MV-4-11 (cell line): Measurements from ENCODE around the gene PATL2.
"Not testable (repeated sequence)": the region's sequence is repeated elsewhere in the genome, so short reads cannot be mapped to it uniquely, and the experiment has no call there.

Experiments used
- DNase-seq: peaks from one replicate; lab custom pipeline; 2025; lab: John Stamatoyannopoulos, UW

PATL2 gene

GRCh38 chr15:44711096-44711742 is at the start of gene PATL2, which contains the start of gene B2M:
Gene PATL2, minus strand, starts transcription at chr15:44711323. Its CDS starts 34,833 bp downstream, at chr15:44676490.
Gene B2M, plus strand, starts transcription at chr15:44711517. Its CDS starts 30 bp downstream, at chr15:44711547.
- peak; percentile 97 for DNase-seq

DNA sequence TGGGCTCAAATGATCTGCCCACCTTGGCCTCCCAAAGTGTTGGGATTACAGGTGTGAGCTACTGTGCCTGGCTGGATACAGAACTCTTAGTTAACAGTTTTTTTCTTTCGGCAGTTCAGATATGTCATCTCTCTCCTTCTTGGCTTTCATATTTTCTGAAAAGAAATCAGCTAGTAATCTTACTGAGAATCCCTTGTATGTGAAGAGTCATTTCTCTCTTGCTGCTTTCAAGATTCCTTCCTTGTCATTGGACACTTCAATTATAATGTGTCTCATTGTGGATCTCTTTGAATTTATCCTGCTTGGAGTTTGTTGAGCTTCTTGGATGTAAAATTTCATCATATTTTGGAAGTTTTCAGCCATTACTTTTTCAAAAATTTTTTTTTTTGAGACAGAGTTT is 42.2 kb upstream of the PATL2 start:
- no peak for DNase-seq

- DNase-seq, result not testable (repeated sequence)
Measured at GRCh38 chr15:44743454-44743853, 32.3 kb upstream of the PATL2 start.

- not testable (repeated sequence) for DNase-seq
Measured at GRCh38 chr15:44739222-44739847, 28.2 kb upstream of the PATL2 start.

DNA sequence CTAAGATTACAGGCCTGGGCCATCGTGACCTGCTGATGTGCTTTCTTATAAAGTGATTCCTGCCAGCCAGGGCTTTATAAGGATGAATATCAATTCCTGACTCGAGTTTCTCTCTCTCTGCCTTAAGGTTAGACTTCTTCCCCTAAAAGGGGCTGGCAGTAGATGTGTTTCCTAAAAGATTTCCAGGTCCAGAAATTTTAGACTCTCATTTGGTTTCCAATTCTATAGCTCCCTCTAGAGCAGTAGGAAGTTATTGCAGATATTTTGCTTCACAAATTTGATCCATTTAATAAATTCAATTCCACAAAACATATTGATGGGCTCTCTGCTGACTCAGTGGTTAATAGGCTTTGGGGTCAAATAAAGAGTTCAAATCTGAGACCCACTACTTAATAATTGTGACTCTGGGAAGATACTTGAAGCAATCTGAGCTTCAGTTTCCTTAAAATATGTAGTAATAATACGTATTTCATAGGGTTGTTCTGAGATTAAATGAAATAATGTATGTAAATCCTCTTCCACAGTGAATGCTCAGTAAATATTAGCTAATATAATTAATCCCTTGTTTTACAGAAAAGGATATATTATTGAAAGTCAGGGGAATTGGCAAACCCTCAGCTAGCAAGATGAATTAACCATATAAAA is 27.3 kb upstream of the PATL2 start:
- DNase-seq, result peak; percentile 47

DNA sequence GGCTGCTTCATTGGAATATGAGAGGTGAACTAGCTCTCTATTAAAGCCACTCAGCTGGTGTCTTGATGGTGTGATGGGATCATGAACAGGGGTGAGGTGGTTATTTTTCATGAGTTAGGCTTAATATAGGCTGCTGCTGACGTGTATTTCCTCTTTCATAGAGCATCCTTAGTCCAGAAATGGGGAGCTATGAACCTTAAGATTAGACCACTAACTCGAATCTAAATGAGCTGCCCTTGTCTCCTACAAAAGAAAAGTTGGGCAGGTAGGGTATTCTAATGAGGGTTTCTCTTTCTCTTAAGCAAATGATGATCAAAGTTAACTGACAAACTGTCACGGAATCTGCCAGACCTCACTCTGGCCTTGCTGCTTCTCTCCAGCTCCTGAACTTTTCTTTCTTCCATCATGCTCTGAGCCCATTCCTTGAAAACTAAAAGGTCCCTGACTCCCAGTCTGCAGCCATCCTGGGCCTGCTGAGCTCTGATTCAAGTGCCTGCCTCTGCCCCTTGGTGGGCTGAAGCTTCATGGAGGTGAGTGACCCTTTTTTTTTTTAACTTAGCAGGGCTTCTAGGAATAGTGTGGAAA is 25.1 kb upstream of the PATL2 start, which contains the start of gene TRIM69:
TSS of gene TRIM69 (plus strand) at position 348 of the 585 bp plus-strand sequence. CDS start at position 525, 177 bp downstream.
- no peak for DNase-seq

DNA sequence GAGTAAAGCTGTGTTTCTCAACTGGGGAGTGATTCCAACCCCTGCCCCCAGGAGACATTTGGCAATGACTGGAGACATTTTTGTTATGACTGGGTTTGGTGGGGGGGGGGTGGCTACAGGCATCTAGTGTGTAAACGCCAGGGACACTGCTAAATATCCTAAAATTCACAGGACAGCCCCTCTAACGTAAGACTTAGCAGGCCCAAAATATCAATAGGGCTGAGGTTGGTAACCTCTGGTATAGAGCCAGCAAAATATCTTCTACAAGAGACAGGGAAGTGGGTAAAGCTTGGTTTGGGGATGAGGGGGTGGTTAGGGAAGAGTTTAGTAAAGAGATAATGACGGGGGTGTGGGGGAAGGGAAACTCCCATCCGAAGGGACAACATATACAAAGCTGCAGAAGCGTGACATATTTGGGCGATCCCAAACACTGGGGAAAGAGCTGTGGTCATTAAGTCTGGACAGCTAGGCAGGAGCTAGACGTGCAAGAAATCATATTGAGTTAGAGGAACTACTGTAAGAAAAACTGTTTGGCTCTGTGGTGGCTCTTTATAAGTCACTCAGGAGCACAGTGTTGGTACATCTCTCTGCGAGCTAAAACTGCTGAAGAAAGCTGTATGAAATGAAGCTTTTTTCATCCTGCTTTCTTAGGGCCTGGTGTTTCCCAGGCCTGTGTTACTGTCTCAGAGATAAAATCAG is 24.5 kb upstream of the PATL2 start:
- DNase-seq, result peak; percentile 77

- no peak for DNase-seq
Measured at GRCh38 chr15:44734839-44735481, 23.8 kb upstream of the PATL2 start.

DNA sequence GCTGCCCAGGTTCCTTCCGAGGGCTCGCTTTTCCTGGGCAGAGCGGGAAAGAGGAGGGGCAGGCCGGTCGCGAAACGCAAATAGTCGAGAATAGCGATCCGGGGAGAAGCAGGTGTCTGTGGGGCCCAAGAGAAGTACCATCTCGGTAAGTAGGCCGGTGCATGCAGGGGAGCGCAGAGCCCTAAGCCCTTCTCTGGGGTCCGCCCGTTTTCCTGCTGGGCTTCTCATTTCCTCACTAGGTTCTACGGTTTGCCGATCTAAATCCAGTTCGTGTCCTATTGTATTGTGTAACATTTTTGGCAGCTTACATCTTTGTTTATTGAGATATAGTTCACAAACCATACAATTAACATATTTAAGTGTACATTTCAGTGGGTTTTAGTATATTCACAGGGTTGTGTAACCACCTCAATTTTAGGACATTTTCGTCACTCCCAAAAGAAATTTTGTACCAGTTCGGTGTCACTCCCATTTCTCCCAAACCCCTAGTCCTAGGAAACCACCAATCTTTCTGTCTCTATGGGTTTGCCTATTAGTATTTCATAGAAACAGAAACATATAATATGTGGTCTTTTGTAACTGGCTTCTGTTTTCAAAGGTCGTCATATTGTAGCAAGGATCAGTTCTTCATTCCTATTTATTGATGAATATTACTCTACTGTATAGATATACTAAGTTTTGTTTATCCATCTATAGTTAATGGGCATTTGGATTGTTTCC is 18.4 kb upstream of the PATL2 start:
- peak; percentile 20 for DNase-seq

- DNase-seq, result peak; percentile 99
Measured at GRCh38 chr15:44728576-44729407, 17.7 kb upstream of the PATL2 start.

- DNase-seq, result not testable (repeated sequence)
Measured at GRCh38 chr15:44728232-44728575, 17.1 kb upstream of the PATL2 start.

- DNase-seq, result no peak
Measured at GRCh38 chr15:44727485-44728231, 16.5 kb upstream of the PATL2 start.

GRCh38 chr15:44726568-44727484 is 15.7 kb upstream of the PATL2 start:
- peak; percentile 94 for DNase-seq

DNA sequence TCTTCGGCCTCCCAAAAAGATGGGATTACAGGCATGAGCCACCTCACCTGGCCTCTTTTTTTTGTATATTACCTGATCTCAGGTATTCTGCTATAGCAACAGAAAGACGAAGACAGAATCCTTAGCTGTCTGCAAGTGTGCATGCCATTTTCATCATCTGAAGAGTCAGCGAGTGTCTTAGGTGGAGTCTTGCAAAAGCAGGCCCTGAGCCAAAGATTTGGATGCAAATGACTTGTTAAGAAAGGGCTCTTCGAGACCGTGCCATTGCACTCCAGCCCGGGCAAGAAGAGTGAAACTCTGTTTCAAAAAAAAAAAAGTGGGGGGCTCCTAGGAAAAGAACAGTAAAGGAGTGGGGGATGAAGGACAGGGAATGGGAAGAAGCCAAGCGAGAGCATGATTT is 15.0 kb upstream of the PATL2 start:
- DNase-seq, result peak; percentile 16

DNA sequence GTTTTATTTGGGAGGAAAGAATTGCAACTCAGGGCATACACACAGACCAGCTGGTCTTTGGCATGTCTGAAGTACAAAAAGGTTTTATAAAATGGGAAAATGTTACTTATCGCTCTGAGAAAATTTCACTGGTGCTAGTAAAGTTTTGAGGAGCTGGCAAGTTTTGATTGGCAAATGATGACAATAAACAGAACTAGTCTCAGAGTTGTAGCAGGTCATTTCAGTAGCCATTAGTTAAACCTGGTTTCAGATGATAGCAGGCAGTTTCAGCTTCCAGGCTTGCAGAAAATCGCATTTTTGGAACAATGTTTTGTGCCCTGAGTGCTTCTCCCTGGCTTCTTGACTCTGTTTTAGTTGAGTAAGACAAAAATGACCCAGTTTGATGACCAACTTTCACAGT is 10.9 kb upstream of the PATL2 start:
- no peak for DNase-seq

- no peak for DNase-seq
Measured at GRCh38 chr15:44720460-44721176, 9.5 kb upstream of the PATL2 start.

GRCh38 chr15:44720000-44720435 is 8.9 kb upstream of the PATL2 start:
- not testable (repeated sequence) for DNase-seq
